Neural cell (in vitro differentiated cells): ENCODE data around the gene LRRC8D.

Source experiments
- CTCF ChIP-seq: fragments of 450-650 bp; IDR thresholded peaks from 2 replicates; pipeline ENCODE4 v1.5.1; 2014; ENCODE audit warnings: antibody characterized with exemption, mild to moderate bottlenecking, moderate library complexity; ENCODE audit not compliant: poor library complexity, severe bottlenecking
- REST ChIP-seq: IDR thresholded peaks from 2 replicates; pipeline ENCODE4 v1.6.1; 2012; ENCODE audit warnings: borderline replicate concordance

GRCh38 chr1:89827330-89827729 is 6.5 kb downstream of the LRRC8D start:
- no peak for TF ChIP-seq CTCF
- TF ChIP-seq REST: no peak
